ENCODE results near the gene ALDH3B2.
A peak's percentile ranks its signal among the peaks of the same experiment; 100 is the strongest.

ALDH3B2 gene

GRCh38 chr11:67700548-67701262 is 26.3 kb upstream of the ALDH3B2 start:
- DNase-seq (ENCODE audit: extremely low spot score): no peak
- ChIA-PET POLR2A (no interaction called here), CTCF (no interaction called here)
- TF ChIP-seq ELF4 (IDR thresholded peaks at IDR 0.05) (no peak), PKNOX1 (IDR thresholded peaks at IDR 0.05) (no peak), SUZ12 (IDR thresholded peaks at IDR 0.05) (no peak), FOXM1 (IDR thresholded peaks at IDR 0.05; ENCODE audit: borderline replicate concordance) (no peak), CTBP1 (IDR thresholded peaks at IDR 0.05; ENCODE audit: borderline replicate concordance) (no peak), ARNT (IDR thresholded peaks at IDR 0.05) (no peak), TARDBP (IDR thresholded peaks at IDR 0.05) (no peak), ZNF384 (IDR thresholded peaks at IDR 0.05) (no peak), SP1 (IDR thresholded peaks at IDR 0.05) (no peak), BHLHE40 (IDR thresholded peaks at IDR 0.05; ENCODE audit: borderline replicate concordance) (no peak), FOXK2 (IDR thresholded peaks at IDR 0.05) (no peak), FOXA1 (IDR thresholded peaks at IDR 0.05) (no peak), HDGF (IDR thresholded peaks at IDR 0.05; ENCODE audit: borderline replicate concordance) (no peak), NFRKB (IDR thresholded peaks at IDR 0.05) (no peak), L3MBTL2 (conservative IDR thresholded peaks at IDR 0.05) (no peak), LEF1 (IDR thresholded peaks at IDR 0.05; ENCODE audit: borderline replicate concordance) (no peak)

DNA sequence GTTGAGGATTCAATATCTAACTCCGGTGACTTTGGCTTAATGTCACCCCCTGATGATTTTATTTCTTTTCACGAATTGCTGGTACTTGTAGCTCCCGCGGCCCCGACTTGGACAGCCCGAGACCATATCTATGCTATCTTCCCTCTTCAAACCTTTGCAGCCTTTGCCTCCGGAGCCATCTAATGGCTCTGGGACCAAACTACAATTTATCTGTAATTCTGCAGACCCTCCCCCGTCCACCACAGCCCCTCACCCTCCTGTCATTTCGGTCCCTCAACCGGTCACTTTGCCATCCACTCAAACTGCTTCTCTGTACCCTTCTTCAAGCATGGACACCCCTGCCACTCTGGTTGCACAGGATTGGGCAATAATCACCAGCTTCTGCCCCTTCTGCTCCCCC is 25.7 kb upstream of the ALDH3B2 start:
- POLR2A ChIA-PET: no interaction called here
- TF ChIP-seq ZNF384 (IDR thresholded peaks at IDR 0.05): no peak
- no peak for TF ChIP-seq NFRKB (IDR thresholded peaks at IDR 0.05)
- TF ChIP-seq HDGF (IDR thresholded peaks at IDR 0.05; ENCODE audit: borderline replicate concordance): no peak
- TF ChIP-seq ARNT (IDR thresholded peaks at IDR 0.05): no peak
- TF ChIP-seq FOXA1 (IDR thresholded peaks at IDR 0.05): no peak
- TF ChIP-seq CTBP1 (IDR thresholded peaks at IDR 0.05; ENCODE audit: borderline replicate concordance): no peak
- TF ChIP-seq ELF4 (IDR thresholded peaks at IDR 0.05): no peak
- no peak for TF ChIP-seq SUZ12 (IDR thresholded peaks at IDR 0.05)
- TF ChIP-seq BHLHE40 (IDR thresholded peaks at IDR 0.05; ENCODE audit: borderline replicate concordance): no peak
- TF ChIP-seq FOXK2 (IDR thresholded peaks at IDR 0.05): no peak
- TF ChIP-seq LEF1 (IDR thresholded peaks at IDR 0.05; ENCODE audit: borderline replicate concordance): no peak
- no peak for TF ChIP-seq PKNOX1 (IDR thresholded peaks at IDR 0.05)
- TF ChIP-seq FOXM1 (IDR thresholded peaks at IDR 0.05; ENCODE audit: borderline replicate concordance): no peak
- CTCF ChIA-PET: no interaction called here
- no peak for DNase-seq (ENCODE audit: extremely low spot score)

GRCh38 chr11:67699521-67699920 is 25.1 kb upstream of the ALDH3B2 start:
- CTCF ChIA-PET: no interaction called here
- TF ChIP-seq ARNT (IDR thresholded peaks at IDR 0.05) (no peak), TARDBP (IDR thresholded peaks at IDR 0.05) (no peak), ELF4 (IDR thresholded peaks at IDR 0.05) (no peak), PKNOX1 (IDR thresholded peaks at IDR 0.05) (no peak), FOXM1 (IDR thresholded peaks at IDR 0.05; ENCODE audit: borderline replicate concordance) (no peak), CTBP1 (IDR thresholded peaks at IDR 0.05; ENCODE audit: borderline replicate concordance) (no peak), FOXK2 (IDR thresholded peaks at IDR 0.05) (no peak), NFRKB (IDR thresholded peaks at IDR 0.05) (no peak), L3MBTL2 (conservative IDR thresholded peaks at IDR 0.05) (no peak), LEF1 (IDR thresholded peaks at IDR 0.05; ENCODE audit: borderline replicate concordance) (no peak), ZNF384 (IDR thresholded peaks at IDR 0.05) (no peak), BHLHE40 (IDR thresholded peaks at IDR 0.05; ENCODE audit: borderline replicate concordance) (no peak), SUZ12 (IDR thresholded peaks at IDR 0.05) (no peak)
- DNase-seq (ENCODE audit: extremely low spot score): no peak
- POLR2A ChIA-PET: no interaction called here

GRCh38 chr11:67698247-67698646 is 23.8 kb upstream of the ALDH3B2 start:
- TF ChIP-seq ELF4 (IDR thresholded peaks at IDR 0.05) (no peak), TARDBP (IDR thresholded peaks at IDR 0.05) (no peak), L3MBTL2 (conservative IDR thresholded peaks at IDR 0.05) (no peak), FOXM1 (IDR thresholded peaks at IDR 0.05; ENCODE audit: borderline replicate concordance) (no peak), ARNT (IDR thresholded peaks at IDR 0.05) (no peak), BHLHE40 (IDR thresholded peaks at IDR 0.05; ENCODE audit: borderline replicate concordance) (no peak), FOXK2 (IDR thresholded peaks at IDR 0.05) (no peak)
- ChIA-PET CTCF (no interaction called here), POLR2A (no interaction called here)
- DNase-seq (ENCODE audit: extremely low spot score): peak; percentile 47

- CTCF ChIA-PET: no interaction called here
- DNase-seq (ENCODE audit: extremely low spot score): no peak
- POLR2A ChIA-PET: no interaction called here
- TF ChIP-seq TARDBP (IDR thresholded peaks at IDR 0.05): no peak
- TF ChIP-seq FOXA1 (IDR thresholded peaks at IDR 0.05): no peak
- no peak for TF ChIP-seq SP1 (IDR thresholded peaks at IDR 0.05)
- TF ChIP-seq BHLHE40 (IDR thresholded peaks at IDR 0.05; ENCODE audit: borderline replicate concordance): no peak
- no peak for TF ChIP-seq FOXM1 (IDR thresholded peaks at IDR 0.05; ENCODE audit: borderline replicate concordance)
- no peak for TF ChIP-seq SUZ12 (IDR thresholded peaks at IDR 0.05)
- TF ChIP-seq ZNF384 (IDR thresholded peaks at IDR 0.05): no peak
- TF ChIP-seq CTBP1 (IDR thresholded peaks at IDR 0.05; ENCODE audit: borderline replicate concordance): no peak
- no peak for TF ChIP-seq NFRKB (IDR thresholded peaks at IDR 0.05)
- no peak for TF ChIP-seq L3MBTL2 (conservative IDR thresholded peaks at IDR 0.05)
- no peak for TF ChIP-seq LEF1 (IDR thresholded peaks at IDR 0.05; ENCODE audit: borderline replicate concordance)
- no peak for TF ChIP-seq FOXK2 (IDR thresholded peaks at IDR 0.05)
- no peak for TF ChIP-seq ELF4 (IDR thresholded peaks at IDR 0.05)
- TF ChIP-seq ARNT (IDR thresholded peaks at IDR 0.05): no peak
- no peak for TF ChIP-seq PKNOX1 (IDR thresholded peaks at IDR 0.05)
These were observed 23.4 kb upstream of the ALDH3B2 start for GRCh38 chr11:67697846-67698245.

Data from HEK293T (cell line).